Measurements from ENCODE around the gene ERCC4.
A peak's percentile ranks its signal among the peaks of the same experiment; 100 is the strongest.

The ERCC4 gene

DNA sequence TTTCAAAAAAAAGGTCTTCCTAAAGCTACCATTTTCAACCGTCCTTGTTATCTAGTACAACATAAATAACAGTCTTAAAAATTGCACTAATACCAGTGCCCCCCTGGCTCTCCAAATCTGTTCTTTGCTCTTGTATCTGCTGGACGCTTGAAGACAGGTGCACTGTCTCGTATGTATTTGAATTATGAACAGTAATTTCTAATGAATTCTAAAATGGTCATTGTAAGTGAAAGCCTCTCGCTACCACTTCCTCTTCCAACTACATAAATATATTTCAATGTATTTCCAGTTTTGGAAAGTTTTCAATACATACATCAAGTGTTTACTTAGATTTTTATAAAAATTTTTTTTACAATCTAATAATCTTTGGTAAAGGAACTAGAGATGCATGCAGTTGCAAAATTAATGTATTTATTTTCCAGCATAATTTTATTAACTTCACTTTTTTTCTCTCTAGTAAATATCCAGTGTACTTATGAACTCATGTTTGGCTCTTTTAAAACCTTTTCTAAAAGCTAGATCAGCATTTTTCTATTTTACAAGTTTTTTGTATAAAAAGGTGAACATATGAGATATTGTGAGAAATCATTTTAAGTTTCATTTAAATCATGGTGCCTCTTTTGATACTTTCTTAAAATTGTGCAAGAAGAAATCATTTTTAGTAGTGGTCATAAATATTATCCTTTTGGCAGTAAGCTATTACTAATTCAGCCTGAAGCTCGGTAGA lies 31.0 kb downstream of the ERCC4 start:
- no peak for DNase-seq

- no peak for DNase-seq
Measured at GRCh38 chr16:13951611-13952010, 31.7 kb downstream of the ERCC4 start.

- DNase-seq, result no peak
Measured at GRCh38 chr16:13953501-13953900, 33.5 kb downstream of the ERCC4 start.

DNA sequence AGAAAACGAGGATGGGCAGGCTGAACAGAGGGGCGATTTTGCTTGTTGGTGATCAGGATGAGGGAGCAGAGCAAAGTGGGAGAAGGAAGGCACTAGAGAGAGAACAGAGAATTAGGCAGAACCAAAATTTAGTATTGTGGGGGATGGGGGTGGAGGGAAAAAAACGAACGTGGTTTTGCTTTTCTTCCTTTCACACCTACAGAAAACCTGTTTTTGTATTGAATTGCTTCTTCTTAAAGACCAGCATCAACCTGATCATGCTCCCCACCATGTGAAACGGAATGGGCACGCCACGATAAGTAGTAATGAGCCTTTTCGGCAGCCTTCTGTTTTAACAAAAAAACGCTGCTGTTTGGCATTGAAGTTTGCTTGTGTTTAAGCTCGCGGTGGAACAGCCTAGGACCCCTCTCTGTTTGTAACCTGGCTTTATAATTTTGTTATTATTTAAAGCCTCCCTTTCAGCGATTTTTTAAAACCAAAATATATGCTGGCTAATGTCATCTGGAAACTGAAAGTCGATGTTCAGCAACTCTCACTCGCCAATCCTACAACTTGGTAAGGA lies 36.8 kb downstream of the ERCC4 start:
- DNase-seq, result no peak

GRCh38 chr16:13957197-13958078 lies 37.5 kb downstream of the ERCC4 start:
- peak; percentile 93 for DNase-seq

DNA sequence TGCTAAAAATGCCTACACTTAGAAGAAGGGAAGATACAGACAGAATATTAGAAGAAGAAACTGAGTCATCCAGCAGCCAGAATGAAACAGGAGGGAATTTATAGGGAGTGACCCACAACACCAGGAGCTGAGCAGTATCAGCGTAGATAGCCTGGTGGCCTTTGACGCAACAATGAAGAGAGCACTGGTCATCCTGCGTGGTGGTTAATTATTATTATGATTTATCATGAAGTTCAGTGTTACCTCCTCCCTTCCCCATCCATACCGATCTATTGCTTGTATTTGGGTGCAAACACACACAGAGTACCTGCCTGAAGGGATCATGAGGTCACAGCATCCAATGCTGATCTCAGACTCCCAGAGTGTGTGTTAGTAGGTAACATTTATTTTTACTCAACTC lies 38.5 kb downstream of the ERCC4 start:
- no peak for DNase-seq

- peak; percentile 63 for DNase-seq
Measured at GRCh38 chr16:13959626-13960025, 39.7 kb downstream of the ERCC4 start.

GRCh38 chr16:13961099-13961811 lies 41.3 kb downstream of the ERCC4 start:
- no peak for DNase-seq

DNA sequence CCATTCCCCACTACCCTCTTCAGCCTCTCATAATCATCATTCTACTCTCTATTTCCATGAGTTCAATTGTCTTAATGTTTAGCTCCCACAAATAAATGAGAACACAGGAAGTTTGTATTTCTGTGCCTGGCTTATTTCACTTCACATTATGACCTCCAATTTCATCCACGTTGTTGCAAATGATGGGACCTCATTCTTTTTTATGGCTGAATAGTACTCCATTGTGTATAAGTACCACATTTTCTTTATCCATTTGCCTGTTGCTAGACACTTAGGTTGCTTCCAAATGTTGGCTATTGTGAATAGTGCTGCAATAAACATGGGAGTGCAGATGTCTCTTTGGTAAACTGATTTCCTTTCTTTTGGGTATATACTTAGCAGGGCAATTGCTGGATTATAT lies 42.3 kb downstream of the ERCC4 start:
- no peak for DNase-seq

DNA sequence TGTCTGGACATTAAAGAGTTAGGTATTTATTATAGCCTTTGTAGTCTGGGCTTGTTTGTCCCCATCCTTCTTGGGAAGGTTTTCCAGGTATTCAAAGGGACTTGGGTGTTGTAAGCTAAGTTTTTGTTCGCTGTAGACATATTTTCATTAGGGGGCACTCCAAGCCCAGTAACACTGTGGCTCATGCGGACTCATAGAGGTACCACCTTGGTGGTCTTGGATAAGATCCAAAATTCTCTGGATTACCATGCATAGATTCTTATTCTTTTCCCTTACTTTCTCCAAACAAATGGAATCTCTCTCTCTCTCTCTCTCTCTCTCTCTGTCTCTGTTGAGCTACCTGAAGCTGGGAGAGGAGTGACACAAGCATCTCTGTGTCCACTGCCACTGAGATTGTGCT lies 48.9 kb downstream of the ERCC4 start:
- no peak for DNase-seq

DNA sequence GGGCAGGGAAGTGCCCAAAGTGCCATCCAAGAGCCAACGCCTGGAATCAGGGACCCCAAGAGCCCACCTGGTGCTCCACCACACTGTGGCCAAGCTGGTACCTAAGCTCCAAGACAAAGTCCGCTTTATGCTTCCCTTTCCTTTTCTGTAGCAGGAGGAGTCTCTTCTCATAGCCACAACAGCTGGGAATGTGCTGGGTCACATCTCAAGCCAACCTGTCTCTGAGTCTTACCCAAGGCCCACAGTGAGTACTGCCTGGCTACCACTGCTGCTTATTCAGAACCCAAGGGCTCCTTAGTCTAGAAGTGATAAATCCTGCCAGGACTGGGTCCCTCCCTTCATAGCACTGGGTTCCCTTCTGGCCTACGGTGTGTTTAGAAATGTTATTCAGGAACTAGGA lies 49.8 kb downstream of the ERCC4 start:
- DNase-seq, result no peak

- no peak for DNase-seq
Measured at GRCh38 chr16:13970708-13971422, 50.9 kb downstream of the ERCC4 start.

DNA sequence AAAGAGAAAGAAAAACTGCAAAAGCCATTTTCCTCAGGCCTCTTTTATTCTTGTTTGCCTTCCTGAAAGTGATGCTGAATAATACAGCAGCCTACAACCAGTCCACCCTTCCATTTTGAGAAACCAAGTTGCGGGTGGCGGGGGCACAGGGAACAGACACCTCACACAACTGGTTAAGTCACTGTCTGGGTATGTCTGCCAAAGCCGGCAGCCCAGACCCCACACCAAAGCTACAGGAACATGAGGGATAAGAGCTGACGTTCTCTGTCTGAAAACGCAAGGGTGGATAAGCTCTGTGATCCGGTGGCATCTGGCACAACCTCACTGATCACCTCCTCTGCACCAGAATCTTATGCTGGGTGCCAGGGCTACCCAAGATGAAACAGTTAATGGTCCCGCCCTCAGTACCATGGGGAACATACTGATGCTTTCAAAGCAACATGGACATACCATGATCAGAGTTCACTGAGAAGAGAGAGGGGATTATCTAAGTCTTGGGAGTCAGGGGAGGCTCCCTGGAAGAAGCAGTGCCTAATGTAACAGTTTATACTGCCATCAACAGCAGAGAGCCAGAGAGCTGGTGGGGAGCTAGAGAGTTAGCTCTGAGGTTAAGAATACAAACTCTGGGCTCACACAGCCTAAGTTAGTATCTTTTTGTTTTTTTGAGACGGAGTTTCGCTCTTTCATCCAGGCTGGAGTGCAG lies 53.5 kb downstream of the ERCC4 start:
- DNase-seq, result no peak

GRCh38 chr16:13977177-13977576 lies 57.2 kb downstream of the ERCC4 start:
- DNase-seq, result no peak

DNA sequence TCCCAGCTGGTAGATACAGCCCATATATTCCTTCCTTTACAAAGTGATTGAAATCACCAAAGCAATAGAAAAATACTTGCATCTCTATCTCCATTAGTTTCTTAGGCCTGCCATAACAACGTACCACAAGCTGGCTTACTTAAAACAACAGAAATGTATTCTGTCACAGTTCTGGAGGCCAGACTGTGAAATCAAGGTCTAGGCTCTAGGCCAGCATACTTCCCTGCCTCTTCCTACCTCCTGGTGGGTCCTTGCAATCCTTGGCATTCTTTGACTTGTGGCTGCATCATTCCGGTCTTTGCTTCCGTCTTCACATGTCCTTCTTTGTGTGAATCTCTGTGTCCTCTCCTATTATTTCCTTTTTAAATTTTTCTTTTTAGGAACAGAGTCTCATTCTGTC lies 62.5 kb downstream of the ERCC4 start:
- DNase-seq, result no peak

GRCh38 chr16:13983625-13984024 lies 63.7 kb downstream of the ERCC4 start:
- DNase-seq, result no peak

DNA sequence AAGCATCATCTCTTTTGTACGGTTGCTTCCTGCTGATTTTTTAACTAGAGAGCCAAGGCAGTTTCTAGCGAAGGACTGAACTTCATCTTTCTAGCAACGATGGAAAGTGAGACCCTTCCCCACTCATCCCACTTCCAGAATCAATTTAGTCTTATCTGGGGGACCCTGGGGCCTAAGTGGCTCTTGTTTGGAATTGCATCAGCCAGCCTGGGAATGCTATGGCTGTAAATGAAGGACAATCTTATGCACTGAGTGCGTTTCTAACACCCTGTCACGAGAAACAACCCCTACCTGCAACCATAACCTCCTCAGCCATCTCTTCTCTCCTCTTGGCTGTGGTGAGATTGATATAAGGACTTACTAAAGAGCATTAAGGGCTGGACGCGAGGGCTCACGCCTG lies 64.8 kb downstream of the ERCC4 start:
- no peak for DNase-seq

DNA sequence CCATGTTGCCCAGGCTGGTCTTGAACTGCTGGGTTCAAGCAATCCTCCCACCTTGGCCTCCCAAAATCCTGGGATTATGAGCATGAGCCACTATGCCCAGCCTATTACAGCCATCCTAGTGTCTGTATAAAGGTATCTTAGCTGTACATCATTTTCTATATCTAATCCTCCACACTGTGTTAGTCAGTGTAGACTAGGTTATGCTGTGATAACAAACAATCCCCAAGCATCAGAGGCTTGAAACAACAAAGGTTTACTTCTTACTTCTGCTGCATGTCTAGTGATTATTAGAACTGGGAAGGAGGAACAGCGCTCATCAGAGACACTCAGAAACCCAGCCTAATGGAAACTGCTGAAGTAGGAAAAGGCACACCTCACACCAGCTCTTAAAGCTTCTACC lies 68.1 kb downstream of the ERCC4 start:
- DNase-seq, result no peak

GRCh38 chr16:13992322-13992721 lies 72.4 kb downstream of the ERCC4 start:
- no peak for DNase-seq

GRCh38 chr16:13992976-13993375 lies 73.0 kb downstream of the ERCC4 start:
- DNase-seq, result no peak

DNA sequence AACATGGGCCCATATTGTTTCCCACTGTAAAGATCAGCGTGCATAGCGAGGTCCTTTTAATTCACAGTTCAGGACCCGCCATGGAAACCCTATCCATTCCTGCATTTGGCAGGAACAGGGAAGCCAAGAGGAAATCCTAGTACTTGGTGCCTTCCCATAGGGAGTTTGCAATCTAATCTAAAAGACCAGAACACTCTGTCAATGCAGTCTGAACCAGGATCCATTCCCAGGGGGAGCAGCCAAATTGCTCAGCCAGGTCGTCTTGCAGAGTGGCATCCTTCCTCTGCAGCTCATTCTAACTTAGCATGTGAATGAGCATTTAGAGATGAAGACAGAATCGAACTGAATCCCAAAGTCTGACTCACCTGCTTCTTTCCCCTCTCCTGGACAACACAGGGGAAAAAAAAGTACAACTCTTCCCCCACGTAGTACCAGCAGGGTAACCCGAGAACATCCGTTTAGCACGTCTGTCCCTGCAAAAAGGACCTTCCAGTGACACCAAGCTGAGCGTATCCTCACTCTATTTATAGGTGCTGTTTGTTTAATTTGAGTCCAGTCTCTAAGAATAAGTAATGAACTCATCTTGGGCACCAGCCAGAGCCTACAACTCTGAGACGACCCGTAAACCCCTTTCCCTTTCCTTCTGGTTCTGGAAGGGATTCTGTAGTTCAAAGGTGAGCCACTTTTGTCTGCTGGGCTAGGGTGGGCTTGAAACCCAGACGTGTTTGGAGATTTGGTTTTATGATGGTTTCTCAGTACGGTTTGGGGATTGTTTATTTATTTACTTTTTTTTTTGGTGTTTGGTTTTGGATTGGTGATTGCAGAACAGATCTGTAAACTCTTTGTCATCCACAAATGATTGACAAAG lies 74.5 kb downstream of the ERCC4 start:
- peak; percentile 55 for DNase-seq

Data from NCI-H146 (cell line).